ENCODE data around the gene SLC4A9.

Gene SLC4A9

GRCh38 chr5:140360101-140360500, at the start of gene SLC4A9:
Gene SLC4A9, plus strand, starts transcription at chr5:140360194. Its CDS starts 43 bp downstream, at chr5:140360237.
- no peak for DNase-seq (ENCODE audit: low read depth in 3 of 3)

DNA sequence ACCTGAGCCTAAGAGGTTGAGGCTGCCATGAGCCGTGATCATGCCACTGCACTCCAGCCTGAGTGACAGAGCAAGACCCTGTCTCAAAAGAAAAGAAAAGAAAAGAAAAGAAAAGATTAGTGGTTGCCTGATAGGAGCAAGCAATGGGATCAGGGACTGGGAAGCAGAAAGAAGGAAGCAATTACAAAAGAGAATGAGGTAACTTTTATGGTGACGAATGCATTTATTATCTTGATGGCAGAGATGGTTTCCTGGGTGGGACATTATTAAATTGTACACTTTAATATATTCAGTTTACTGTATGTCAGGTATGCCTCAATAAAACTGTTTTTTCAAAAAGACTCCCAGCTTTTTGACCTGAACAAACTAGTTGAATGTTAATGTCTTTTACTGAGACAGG, 49.6 kb upstream of the SLC4A9 start:
- no peak for DNase-seq (ENCODE audit: low read depth in 3 of 3)

DNA sequence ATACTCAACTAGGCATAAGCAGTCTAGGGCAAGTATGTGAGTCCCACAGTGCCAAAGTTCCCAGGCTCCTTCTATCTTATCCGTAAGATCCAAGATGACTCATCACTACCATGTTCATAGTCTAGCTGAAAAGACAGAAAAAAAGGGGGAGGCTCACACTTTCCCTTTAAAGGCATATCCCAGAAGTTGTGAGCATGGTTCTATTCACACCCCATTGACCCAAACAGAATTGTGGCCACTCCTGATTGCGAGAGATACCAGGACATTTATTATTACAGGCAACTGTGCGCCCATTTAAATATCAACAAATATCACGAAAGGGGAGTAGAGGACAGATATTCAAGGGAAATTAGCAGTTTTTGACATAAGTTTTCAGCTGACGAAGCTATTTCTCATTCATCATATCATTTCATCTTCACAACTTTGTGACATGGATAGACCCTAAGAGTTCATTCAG, 49.0 kb upstream of the SLC4A9 start:
- no peak for DNase-seq (ENCODE audit: low read depth in 3 of 3)

GRCh38 chr5:140312067-140312790, 47.8 kb upstream of the SLC4A9 start:
- no peak for DNase-seq (ENCODE audit: low read depth in 3 of 3)

GRCh38 chr5:140312791-140313189, 47.2 kb upstream of the SLC4A9 start:
- DNase-seq (ENCODE audit: low read depth in 3 of 3), result no peak

DNA sequence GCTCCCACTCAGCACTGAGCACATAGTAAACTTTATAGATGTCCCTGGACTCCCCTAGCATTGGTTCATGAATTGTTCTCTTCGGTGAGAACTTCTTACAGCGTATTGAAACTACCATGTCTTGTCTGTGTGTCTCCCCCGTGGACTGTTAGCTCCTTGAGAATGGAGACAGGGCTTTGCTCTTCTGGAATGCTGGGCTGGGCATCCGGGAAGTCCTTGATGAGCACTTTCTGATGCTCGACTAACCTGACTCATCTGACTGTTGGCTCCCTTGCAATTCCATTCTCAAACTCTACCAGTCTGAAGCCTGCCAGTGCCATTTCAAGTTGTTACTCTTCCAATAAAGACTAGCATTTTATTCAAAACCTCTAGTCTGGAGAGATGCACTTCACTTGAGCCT, 42.1 kb upstream of the SLC4A9 start:
- DNase-seq (ENCODE audit: low read depth in 3 of 3), result no peak

- no peak for DNase-seq (ENCODE audit: low read depth in 3 of 3)
Measured at GRCh38 chr5:140318792-140319191, 41.2 kb upstream of the SLC4A9 start.

GRCh38 chr5:140319833-140320232, 40.2 kb upstream of the SLC4A9 start:
- no peak for DNase-seq (ENCODE audit: low read depth in 3 of 3)

DNA sequence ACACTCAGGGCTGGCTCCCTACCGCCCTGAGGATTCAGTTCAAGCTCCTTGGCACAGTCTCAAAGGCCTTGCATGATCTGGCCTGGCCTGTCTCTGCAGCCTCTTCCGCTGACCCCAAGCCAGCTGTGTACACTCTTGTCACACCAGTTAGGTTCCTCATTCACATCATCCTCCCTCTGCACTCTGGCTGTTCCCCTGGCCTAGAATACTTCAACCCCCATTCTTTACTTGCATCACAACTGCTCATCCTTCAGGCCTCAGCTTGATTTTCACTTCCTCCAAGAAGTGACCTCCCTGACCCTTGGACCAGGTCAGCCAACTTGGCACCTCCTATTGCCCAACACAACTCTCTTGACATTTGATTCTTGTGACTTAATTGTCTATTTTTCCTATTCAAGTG, 38.2 kb upstream of the SLC4A9 start:
- no peak for DNase-seq (ENCODE audit: low read depth in 3 of 3)

DNA sequence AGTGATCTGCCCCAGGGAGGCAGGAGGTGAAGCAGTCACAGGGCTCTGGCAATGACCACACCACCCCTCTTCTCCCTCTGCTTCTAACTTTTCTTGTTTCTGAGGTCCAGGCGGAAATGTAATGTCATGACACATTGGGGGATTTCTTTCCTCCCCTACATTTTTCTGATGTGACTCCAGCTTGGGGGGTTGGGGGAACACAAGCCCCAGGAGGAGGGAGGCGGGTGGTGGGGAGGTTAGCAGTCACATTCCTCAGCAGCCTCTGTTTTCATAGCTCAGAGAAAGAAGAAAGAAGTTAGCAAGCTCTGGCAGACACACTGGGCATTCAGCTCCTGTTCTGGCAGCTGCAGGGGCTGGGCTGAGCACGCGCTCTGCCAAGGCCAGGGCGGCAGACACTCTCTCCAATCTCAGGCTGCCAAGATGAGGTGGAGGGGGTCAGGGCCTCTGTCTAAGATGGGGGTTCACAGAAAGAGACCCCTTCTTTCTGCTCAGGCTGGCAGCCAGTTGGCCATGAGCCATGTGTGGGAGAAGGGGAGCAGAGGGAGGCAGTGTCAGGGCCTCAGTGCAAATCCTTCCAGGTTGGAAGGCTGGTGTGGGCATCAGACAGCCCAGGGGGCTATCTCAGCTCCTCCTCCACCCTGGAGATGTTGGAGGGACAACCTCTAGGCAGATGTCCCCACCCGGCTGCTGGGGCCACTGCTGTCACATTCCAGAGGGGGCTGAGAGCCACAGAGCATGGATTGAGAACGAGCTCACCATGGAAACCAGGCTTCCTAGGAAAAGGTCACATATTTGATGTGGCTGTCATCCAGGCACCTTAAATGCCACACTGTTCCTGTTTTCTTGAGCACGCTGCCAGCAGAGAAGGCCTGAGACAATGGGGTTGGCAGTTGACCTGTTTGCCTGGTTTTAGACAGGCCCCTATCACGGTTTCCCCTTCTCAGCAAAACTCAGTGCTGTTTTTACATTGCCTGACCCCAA, 37.0 kb upstream of the SLC4A9 start:
- no peak for DNase-seq (ENCODE audit: low read depth in 3 of 3)

DNA sequence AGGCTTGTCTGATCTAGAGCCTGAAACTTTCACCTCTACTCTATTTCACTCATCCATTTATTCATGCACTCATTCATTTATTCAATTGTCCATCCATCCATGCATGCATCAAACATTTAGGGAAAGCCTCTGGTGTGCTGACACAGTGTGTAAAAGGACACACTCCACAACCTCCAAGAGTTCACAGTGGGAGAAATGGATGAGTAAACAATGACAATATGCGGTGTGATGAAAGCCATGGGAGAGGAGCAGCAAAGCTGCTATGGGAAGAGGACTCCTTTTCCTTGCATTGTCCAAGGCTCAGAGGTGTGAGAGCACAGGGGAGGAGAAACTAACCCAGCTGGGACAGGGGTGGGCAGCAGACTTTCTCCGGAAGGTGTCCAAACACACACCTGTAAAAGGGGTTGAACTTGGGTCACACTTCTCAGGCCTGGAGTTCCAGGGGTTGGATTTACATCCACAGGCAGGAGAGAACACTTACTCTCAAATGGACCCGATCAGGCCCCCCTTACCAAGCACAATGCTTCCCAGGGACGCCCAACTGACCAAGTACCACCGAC, 35.9 kb upstream of the SLC4A9 start:
- DNase-seq (ENCODE audit: low read depth in 3 of 3), result no peak

DNA sequence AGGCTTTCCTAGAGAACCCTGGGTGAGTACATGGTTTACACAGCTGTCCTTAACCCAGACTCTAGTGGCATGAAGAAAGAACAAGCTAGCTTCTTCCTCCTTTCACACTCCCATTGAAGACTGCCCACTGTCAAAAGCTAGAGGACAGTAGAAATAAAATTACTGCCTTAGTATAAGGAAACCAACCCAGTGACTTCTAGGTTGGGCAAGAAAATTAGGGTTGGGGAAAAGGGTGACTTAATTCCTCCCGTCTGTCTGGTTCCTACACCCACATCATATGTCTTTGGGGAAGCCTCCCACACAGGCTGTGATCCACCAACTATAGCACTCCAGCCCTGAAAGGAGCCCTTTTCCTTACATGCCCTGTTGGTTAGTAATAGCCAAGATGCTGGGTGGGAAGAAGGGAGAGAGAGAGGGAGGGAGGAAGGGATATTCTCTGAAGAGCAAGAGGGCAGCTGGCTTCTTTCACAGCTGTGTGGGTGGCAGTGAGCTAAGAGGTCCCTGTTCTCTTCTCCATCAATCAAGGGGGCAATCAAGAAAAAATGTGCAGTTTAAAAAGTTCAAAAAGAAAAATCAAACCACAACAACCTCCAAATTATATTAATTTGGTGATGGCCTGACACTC, 35.3 kb upstream of the SLC4A9 start:
- DNase-seq (ENCODE audit: low read depth in 3 of 3), result no peak

DNA sequence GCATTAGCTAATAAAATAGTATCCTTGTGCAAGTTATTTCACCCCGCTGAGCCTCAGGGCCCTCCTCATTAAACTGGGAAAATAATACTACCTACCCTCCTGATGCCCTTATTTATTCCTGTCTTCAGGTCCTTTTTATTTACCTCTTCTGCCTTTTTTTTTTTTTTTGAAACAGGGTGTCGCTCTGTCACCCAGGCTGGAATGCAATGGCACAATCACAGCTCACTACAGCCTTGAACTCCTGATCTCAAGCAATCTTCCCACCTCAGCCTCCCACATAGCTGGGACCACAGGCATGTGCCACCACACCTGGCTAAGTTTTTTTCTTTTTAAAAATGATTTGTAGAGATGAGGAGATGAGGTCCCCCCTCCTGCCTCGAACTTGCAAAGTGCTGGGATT, 34.5 kb upstream of the SLC4A9 start:
- no peak for DNase-seq (ENCODE audit: low read depth in 3 of 3)

GRCh38 chr5:140327589-140327988, 32.4 kb upstream of the SLC4A9 start:
- DNase-seq (ENCODE audit: low read depth in 3 of 3), result no peak

- no peak for DNase-seq (ENCODE audit: low read depth in 3 of 3)
Measured at GRCh38 chr5:140328036-140328764, 31.8 kb upstream of the SLC4A9 start.

DNA sequence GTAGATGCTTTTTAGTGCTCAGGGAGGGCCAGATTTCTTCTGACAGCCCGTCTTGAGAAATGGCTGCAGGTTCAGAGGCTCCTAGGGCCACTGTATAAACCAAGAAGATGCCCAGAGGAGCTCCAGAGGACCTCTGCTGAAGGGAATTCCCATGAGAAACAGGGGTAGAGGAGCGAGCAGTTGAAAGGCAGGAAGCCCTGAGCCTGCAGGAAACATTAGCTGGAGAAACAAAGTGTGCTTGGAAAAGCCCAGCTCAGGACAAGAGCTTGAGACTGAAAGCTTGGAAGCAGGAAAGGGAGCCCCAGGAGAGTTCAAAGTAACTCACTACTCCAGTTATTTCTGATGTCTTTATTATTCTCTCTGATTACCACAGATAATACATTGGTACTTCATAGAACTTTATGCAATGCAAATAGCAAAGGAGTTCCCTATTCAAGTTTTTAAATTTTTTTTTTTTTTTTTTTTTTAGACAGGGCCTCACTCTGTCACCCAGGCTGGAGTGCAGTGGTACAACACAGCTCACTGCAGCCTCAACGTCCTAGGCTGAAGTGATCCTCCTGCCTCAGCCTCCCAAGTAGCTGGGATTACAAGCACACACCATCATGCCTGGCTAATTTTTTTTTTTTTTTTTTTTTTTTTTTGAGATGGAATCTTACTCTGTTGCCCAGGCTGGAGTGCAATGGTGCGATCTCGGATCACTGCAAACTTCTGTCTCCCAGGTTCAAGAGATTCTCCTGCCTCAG, 30.1 kb upstream of the SLC4A9 start:
- DNase-seq (ENCODE audit: low read depth in 3 of 3), result no peak

- DNase-seq (ENCODE audit: low read depth in 3 of 3), result no peak
Measured at GRCh38 chr5:140331638-140332037, 28.4 kb upstream of the SLC4A9 start.

DNA sequence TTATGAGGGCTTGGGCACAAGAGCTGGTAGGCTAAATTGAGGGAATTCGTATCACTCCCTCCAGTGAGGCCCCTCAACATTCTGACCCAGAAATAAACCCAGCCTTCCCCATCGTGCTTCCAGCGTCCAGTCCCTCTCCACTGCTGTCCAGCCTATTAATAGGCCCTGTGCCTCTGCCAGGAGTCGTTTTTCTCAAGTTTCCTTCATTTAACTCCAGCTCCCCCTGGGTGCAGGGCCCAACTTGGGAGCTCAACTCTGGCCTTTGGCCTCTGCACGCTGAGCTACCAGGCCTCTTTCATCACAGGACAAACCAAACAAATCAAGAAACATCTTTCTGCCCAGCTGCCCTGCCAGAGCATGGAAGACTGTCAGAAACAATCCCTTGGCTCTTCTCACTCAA, 23.6 kb upstream of the SLC4A9 start:
- no peak for DNase-seq (ENCODE audit: low read depth in 3 of 3)

- no peak for DNase-seq (ENCODE audit: low read depth in 3 of 3)
Measured at GRCh38 chr5:140337880-140338279, 22.1 kb upstream of the SLC4A9 start.

DNA sequence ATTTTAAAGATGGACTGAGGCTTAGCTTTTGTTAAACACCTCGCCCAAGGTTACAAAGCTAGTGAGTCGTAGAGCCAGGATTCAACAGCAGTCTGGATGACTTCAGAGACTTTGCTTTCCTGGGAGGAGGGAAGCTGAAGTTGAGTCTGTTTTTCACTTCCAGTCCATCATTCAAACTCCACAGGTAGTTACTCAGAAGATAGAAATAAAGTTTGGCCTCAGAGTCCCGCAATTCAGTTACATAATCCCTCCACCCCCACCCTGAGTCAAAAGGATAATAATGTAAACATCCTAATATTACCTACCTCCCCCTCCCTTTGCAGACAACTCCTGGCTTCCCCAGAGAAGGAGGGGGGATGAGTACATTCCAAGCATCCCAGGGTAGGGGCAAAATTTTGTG, 21.7 kb upstream of the SLC4A9 start:
- no peak for DNase-seq (ENCODE audit: low read depth in 3 of 3)

- no peak for DNase-seq (ENCODE audit: low read depth in 3 of 3)
Measured at GRCh38 chr5:140338908-140339307, 21.1 kb upstream of the SLC4A9 start.
